Measurements from ENCODE around the gene DZIP1.
A peak's percentile ranks its signal among the peaks of the same experiment; 100 is the strongest.
"Not testable (repeated sequence)": the region's sequence is repeated elsewhere in the genome, so short reads cannot be mapped to it uniquely, and the experiment has no call there.

The DZIP1 gene

GRCh38 chr13:95568131-95568530 is 76.4 kb downstream of the DZIP1 start (continued):
- TF ChIP-seq POU6F1 (CRISPR knock-in tag; IDR thresholded peaks at IDR 0.05; ENCODE audit: borderline replicate concordance, low read depth) (no peak), TCF4 (CRISPR knock-in tag; IDR thresholded peaks at IDR 0.05; ENCODE audit: borderline replicate concordance) (no peak)

- not testable (repeated sequence) for ATAC-seq
Measured at GRCh38 chr13:95565758-95566157, 78.7 kb downstream of the DZIP1 start.

GRCh38 chr13:95564733-95565291 is 79.7 kb downstream of the DZIP1 start:
- no peak for ATAC-seq
- TF ChIP-seq PATZ1 (CRISPR knock-in tag; IDR thresholded peaks at IDR 0.05; ENCODE audit: borderline replicate concordance) (no peak), ISL1 (CRISPR knock-in tag; IDR thresholded peaks at IDR 0.05) (peak; percentile 27)

- TF ChIP-seq GLIS3 (CRISPR knock-in tag; IDR thresholded peaks at IDR 0.05) = no peak
- TF ChIP-seq OSR1 (CRISPR knock-in tag; IDR thresholded peaks at IDR 0.05) = no peak
- TF ChIP-seq ZFP3 (CRISPR knock-in tag; IDR thresholded peaks at IDR 0.05) = no peak
- no peak for TF ChIP-seq PPARA (CRISPR knock-in tag; IDR thresholded peaks at IDR 0.05; ENCODE audit: borderline replicate concordance)
- no peak for TF ChIP-seq BACH2 (CRISPR knock-in tag; IDR thresholded peaks at IDR 0.05; ENCODE audit: borderline replicate concordance)
- no peak for TF ChIP-seq ZNF70 (CRISPR knock-in tag; IDR thresholded peaks at IDR 0.05)
- TF ChIP-seq POU6F1 (CRISPR knock-in tag; IDR thresholded peaks at IDR 0.05; ENCODE audit: borderline replicate concordance, low read depth) = no peak
- no peak for TF ChIP-seq ZNF8 (CRISPR knock-in tag; IDR thresholded peaks at IDR 0.05)
- TF ChIP-seq TOX (CRISPR knock-in tag; IDR thresholded peaks at IDR 0.05; ENCODE audit: borderline replicate concordance) = no peak
- TF ChIP-seq CREB5 (CRISPR knock-in tag; IDR thresholded peaks at IDR 0.05; ENCODE audit: low read depth) = no peak
Measured at GRCh38 chr13:95564091-95564490, 80.4 kb downstream of the DZIP1 start.

GRCh38 chr13:95560387-95560786 is 84.1 kb downstream of the DZIP1 start:
- ATAC-seq = no peak
- TF ChIP-seq CSRNP3 (CRISPR knock-in tag; IDR thresholded peaks at IDR 0.05) (no peak), TCF4 (CRISPR knock-in tag; IDR thresholded peaks at IDR 0.05; ENCODE audit: borderline replicate concordance) (no peak), GLIS3 (CRISPR knock-in tag; IDR thresholded peaks at IDR 0.05) (no peak), TSHZ2 (CRISPR knock-in tag; IDR thresholded peaks at IDR 0.05) (no peak), ISL1 (CRISPR knock-in tag; IDR thresholded peaks at IDR 0.05) (no peak), ARNTL (CRISPR knock-in tag; IDR thresholded peaks at IDR 0.05; ENCODE audit: borderline replicate concordance, low read depth) (no peak), POU6F1 (CRISPR knock-in tag; IDR thresholded peaks at IDR 0.05; ENCODE audit: borderline replicate concordance, low read depth) (no peak), ZC3H10 (CRISPR knock-in tag; IDR thresholded peaks at IDR 0.05) (no peak), BACH2 (CRISPR knock-in tag; IDR thresholded peaks at IDR 0.05; ENCODE audit: borderline replicate concordance) (no peak), ZFP3 (CRISPR knock-in tag; IDR thresholded peaks at IDR 0.05) (no peak), OSR1 (CRISPR knock-in tag; IDR thresholded peaks at IDR 0.05) (no peak), CREB5 (CRISPR knock-in tag; IDR thresholded peaks at IDR 0.05; ENCODE audit: low read depth) (no peak), ZFP30 (CRISPR knock-in tag; IDR thresholded peaks at IDR 0.05) (no peak), ZNF8 (CRISPR knock-in tag; IDR thresholded peaks at IDR 0.05) (no peak), PPARA (CRISPR knock-in tag; IDR thresholded peaks at IDR 0.05; ENCODE audit: borderline replicate concordance) (no peak), SNAI2 (CRISPR knock-in tag; IDR thresholded peaks at IDR 0.05) (no peak)

More at GRCh38 chr13:95564091-95564490, 80.4 kb downstream of the DZIP1 start:
- ATAC-seq = peak; percentile 84
